GM12878 (cell line): ENCODE results near the gene CD248. TPM values are rescaled to one million over a fixed set of nuclear protein-coding genes. Genes with fewer than 3 reads are reported as not detected.

Source experiments
- ATAC-seq: fragments of 200-7000 bp; cut with Tn5 transposase; 3 replicates; pipeline ENCODE4 v1.9.1; 2020; ENCODE audit warnings: mild to moderate bottlenecking, moderate library complexity
- BruUV-seq: library from RNA; stranded (reverse); fragments of 400-500 nt; replicated peaks from 2 replicates; lab custom pipeline; 2021; lab: Mats Ljungman, UMichigan
- CTCF ChIA-PET: fragments of 300-600 bp; sonication (Branson Sonifier 250); formaldehyde crosslinking; extraction: SDS; loops from one replicate; lab custom pipeline; 2021; ENCODE audit warnings: inconsistent platforms; lab: Yijun Ruan, JAX
- POLR2A ChIA-PET: fragments of 350-600 bp; formaldehyde crosslinking; extraction: SDS; loops from one replicate; lab custom pipeline; 2021; ENCODE audit warnings: inconsistent platforms; lab: Charles Lee
- RAD21 ChIA-PET: fragments of 300-600 bp; sonication (Branson Sonifier 250); formaldehyde crosslinking; loops from one replicate; lab custom pipeline; 2023; ENCODE audit warnings: antibody characterized with exemption; ENCODE audit not compliant: unreplicated experiment; lab: Charles Lee
- SMC1A ChIA-PET: fragments of 300-600 bp; sonication (Branson Sonifier 250); formaldehyde crosslinking; loops from one replicate; lab custom pipeline; 2023; ENCODE audit not compliant: unreplicated experiment, uncharacterized antibody; lab: Charles Lee
- DNase-seq: peaks from one replicate; pipeline ENCODE4 v3.0.0-alpha.2; 2011; ENCODE audit warnings: low read depth, low spot score
- FAIRE-seq: peaks from 3 replicates; lab custom pipeline; 2011; peaks lifted over from hg19 to GRCh38; lab: Jason Lieb, UNC
- H2AFZ ChIP-seq: 2 replicates; pipeline ENCODE4 v1.6.0; 2011; ENCODE audit warnings: low read depth, low read length, control low read depth; ENCODE audit not compliant: control insufficient read depth
- H3K27ac ChIP-seq: 2 replicates; pipeline ENCODE4 v1.5.1; 2011; ENCODE audit warnings: control low read depth; ENCODE audit not compliant: control insufficient read depth, insufficient read depth
- H3K27me3 ChIP-seq, 2 experiments: replicated peaks in 1 of 2; 2 replicates each; pipeline versions ENCODE4 v1.6.0 to v1.6.1; 2011; ENCODE audit warnings: low read length in 1 of 2; ENCODE audit not compliant: control insufficient read depth in 2 of 2, insufficient read depth in 2 of 2
- H3K36me3 ChIP-seq, 2 experiments: 2 replicates each; pipeline ENCODE4 v1.5.1; 2011; ENCODE audit warnings: low read length in 1 of 2; ENCODE audit not compliant: control insufficient read depth in 2 of 2, insufficient read depth in 2 of 2
- H3K4me1 ChIP-seq: 2 replicates; pipeline ENCODE4 v1.6.1; 2011; ENCODE audit warnings: mild to moderate bottlenecking, low read length, moderate library complexity, mixed read lengths; ENCODE audit not compliant: control insufficient read depth, insufficient read depth
- H3K4me2 ChIP-seq: 2 replicates; pipeline ENCODE4 v1.6.0; 2011; ENCODE audit warnings: control low read depth; ENCODE audit not compliant: control insufficient read depth, insufficient read depth
- H3K4me3 ChIP-seq: fragments of 200-600 bp; sonication (generic); 2 replicates; pipeline ENCODE4 v1.5.1; 2016
- H3K79me2 ChIP-seq: 2 replicates; pipeline ENCODE4 v1.6.0; 2011; ENCODE audit warnings: low read length; ENCODE audit not compliant: control insufficient read depth, insufficient read depth
- H3K9ac ChIP-seq: 2 replicates; pipeline ENCODE4 v1.8.0; 2011; ENCODE audit warnings: low read length, control low read depth, mixed read lengths; ENCODE audit not compliant: control insufficient read depth, insufficient read depth
- H3K9me3 ChIP-seq: replicated peaks from 3 replicates; pipeline ENCODE4 v1.5.1; 2011; ENCODE audit warnings: mild to moderate bottlenecking, low read length; ENCODE audit not compliant: control insufficient read depth, insufficient read depth
- H4K20me1 ChIP-seq: 2 replicates; pipeline ENCODE4 v1.6.0; 2011; ENCODE audit not compliant: control insufficient read depth, insufficient read depth
- ATF7 ChIP-seq: fragments of 450-650 bp; IDR thresholded peaks from 2 replicates; pipeline ENCODE4 v1.6.1; 2016; ENCODE audit warnings: low read depth, mild to moderate bottlenecking
- E4F1 ChIP-seq: fragments of 450-650 bp; IDR thresholded peaks from 2 replicates; pipeline ENCODE4 v1.6.1; 2018; ENCODE audit warnings: borderline replicate concordance, mild to moderate bottlenecking; ENCODE audit not compliant: partially characterized antibody
- FOXK2 ChIP-seq: fragments of 450-650 bp; IDR thresholded peaks from 2 replicates; pipeline ENCODE4 v1.6.1; 2017; ENCODE audit warnings: mild to moderate bottlenecking, moderate library complexity
- GABPA ChIP-seq: IDR thresholded peaks from 2 replicates; pipeline ENCODE4 v1.6.1; 2014; ENCODE audit warnings: antibody characterized with exemption, low read depth, mild to moderate bottlenecking, inconsistent platforms
- IRF3 ChIP-seq: fragments of 450-650 bp; IDR thresholded peaks from 2 replicates; pipeline ENCODE4 v1.6.1; 2014; ENCODE audit warnings: mild to moderate bottlenecking
- MEF2B ChIP-seq: fragments of 450-650 bp; IDR thresholded peaks from 2 replicates; pipeline ENCODE4 v1.6.1; 2018; ENCODE audit warnings: mild to moderate bottlenecking, moderate library complexity; ENCODE audit not compliant: partially characterized antibody, poor library complexity, severe bottlenecking
- MTA2 ChIP-seq: fragments of 450-650 bp; IDR thresholded peaks from 2 replicates; pipeline ENCODE4 v1.6.1; 2016; ENCODE audit warnings: low read depth, mild to moderate bottlenecking, moderate library complexity
- NFYB ChIP-seq: IDR thresholded peaks from 2 replicates; pipeline ENCODE4 v1.6.1; 2011; ENCODE audit warnings: low read depth, mild to moderate bottlenecking, low read length, improper control_type of control experiment, moderate library complexity; ENCODE audit not compliant: insufficient read depth
- NRF1 ChIP-seq: conservative IDR thresholded peaks from 2 replicates; pipeline ENCODE4 v1.6.1; 2011; ENCODE audit warnings: mild to moderate bottlenecking, low read depth, low read length, improper control_type of control experiment
- POLR2A ChIP-seq: IDR thresholded peaks from 2 replicates; pipeline ENCODE4 v1.6.1; 2011; ENCODE audit warnings: low read depth, mild to moderate bottlenecking, low read length
- POU2F2 ChIP-seq: IDR thresholded peaks from 3 replicates; pipeline ENCODE4 v1.6.1; 2011; ENCODE audit warnings: low read depth, mild to moderate bottlenecking, low read length, borderline replicate concordance
- RB1 ChIP-seq: fragments of 450-650 bp; formaldehyde crosslinking; IDR thresholded peaks from 2 replicates; pipeline ENCODE4 v1.6.1; 2017; ENCODE audit warnings: mild to moderate bottlenecking, borderline replicate concordance
- REST ChIP-seq: IDR thresholded peaks from 2 replicates; pipeline ENCODE4 v1.6.1; 2012; ENCODE audit warnings: mild to moderate bottlenecking, low read depth, low read length
- TCF7 ChIP-seq: IDR thresholded peaks from 2 replicates; pipeline ENCODE4 v1.6.1; 2014; ENCODE audit warnings: antibody characterized with exemption, borderline replicate concordance
- ZNF217 ChIP-seq: fragments of 450-650 bp; IDR thresholded peaks from 2 replicates; pipeline ENCODE4 v1.6.1; 2017; ENCODE audit warnings: antibody characterized with exemption, mild to moderate bottlenecking
- WGBS: methylation state at CpG from one replicate; pipeline ENCODE4 v1.1.6; 2016; ENCODE audit warnings: low lambda C conversion rate; ENCODE audit not compliant: insufficient replicate concordance, insufficient coverage; ENCODE audit errors: missing lambda C conversion rate; 5-methylcytosine and 5-hydroxymethylcytosine counted together
- in situ Hi-C: fragments of 300-500 bp; cut with MboI; formaldehyde crosslinking; loops from 9 replicates; pipeline ENCODE4 v1.14.3; 2018; ENCODE audit warnings: mixed read lengths
- intact Hi-C: fragments of 100-400 bp; cut with micrococcal nuclease; formaldehyde crosslinking; loops from one replicate; pipeline ENCODE4 v1.14.2; 2022; ENCODE audit not compliant: unreplicated experiment
- polyA plus RNA-seq, 11 experiments: library from polyadenylated mRNA; depleted of rRNA in 4 of 11; unstranded in 6 of 11; stranded (reverse) in 5 of 11; fragments of >200 nt; fragmentation: Nextera tagmentation in 4 of 11; fragmentation: Illumina TruSeq in 1 of 11; extraction: Ambion mirVana in 4 of 11; extraction: Trizol in 1 of 11; gene quantifications; 1 replicate in 1 of 11; 2 replicates in 10 of 11; pipeline versions ENCODE4 v1.2.1 to v1.2.3, GENCODE V29; 2011 to 2016; ENCODE audit warnings: inconsistent platforms in 2 of 11, missing spikeins in 2 of 11, low read depth in 1 of 11
- total RNA-seq, 4 experiments: library from RNA; depleted of rRNA in 3 of 4; stranded (reverse); fragments of >200 nt in 3 of 4; fragmentation: Illumina TruSeq in 1 of 4; extraction: Trizol in 1 of 4; gene quantifications; 2 replicates each; pipeline versions ENCODE4 v1.2.1 to v1.2.3, GENCODE V29; 2013 to 2021

The CD248 gene
- total and polyA plus RNA-seq, 10 of the 15 experiments (the other 5 are each of a cell fraction or from before 2014, with no cell fraction given), result 0.10 to 0.21 (median 0.20) TPM; not detected in 7

GRCh38 chr11:66281776-66282467 is 34.9 kb downstream of the CD248 start (continued):
- TF ChIP-seq MEF2B (no peak), MTA2 (no peak), ATF7 (no peak), NRF1 (no peak), POU2F2 (no peak), NFYB (no peak), FOXK2 (no peak), IRF3 (no peak), POLR2A (no peak), GABPA (no peak), TCF7 (no peak), ZNF217 (no peak), RB1 (no peak)

- H3K27ac ChIP-seq, result no peak overlapping the region
- in situ Hi-C loops, result no loop called here
These were observed 35.8 kb downstream of the CD248 start for GRCh38 chr11:66281001-66281400.

More at GRCh38 chr11:66281001-66281400, 35.8 kb downstream of the CD248 start:
- H2AFZ ChIP-seq, result no peak overlapping the region
- no peaks in the 10 kb centered on the region for H3K79me2 ChIP-seq
- ChIA-PET RAD21 (interaction anchor here (1.7 to 2.2 kb wide), 2 partner anchors 13 to 59 kb away, joined by 9 to 11 read pairs; partner anchors contain the start of gene RAB1B), SMC1A (interaction anchor here (1.0 to 3.4 kb wide), 2 partner anchors 10 to 14 kb away, joined by 3 to 10 read pairs; partner anchors contain the start of gene RAB1B), POLR2A (interaction anchor here (1.0 to 2.0 kb wide), 3 partner anchors 8 to 13 kb away, joined by 4 to 7 read pairs (median 5); partner anchors contain the start of genes RAB1B and YIF1A), CTCF (interaction anchor here (0.8 to 3.3 kb wide), 5 partner anchors 7 to 160 kb away, joined by 3 to 29 read pairs (median 7); partner anchors contain the start of genes RIN1 and YIF1A)
- ATAC-seq, result no peak
- no peaks in the 10 kb centered on the region for H3K9me3 ChIP-seq
- no peak for DNase-seq
- no peak for FAIRE-seq
- no peaks in the 10 kb centered on the region; the same call in none of the 2 replicates for H4K20me1 ChIP-seq
- no peaks in the 10 kb centered on the region for H3K27me3 ChIP-seq
- no peak overlapping the region for H3K4me3 ChIP-seq
- 75% methylated on average over 6 of the region's 6 CpGs for WGBS
- intact Hi-C loops, result no loop called here
- H3K9ac ChIP-seq, result no peak overlapping the region
- peaks cover 12% of the 10 kb centered on the region for H3K4me1 ChIP-seq
- no TSS peak for BruUV-seq
- TF ChIP-seq REST, result no peak
- no peak for TF ChIP-seq E4F1
- no peak overlapping the region for H3K4me2 ChIP-seq
- H3K36me3 ChIP-seq, result peaks cover 0 to 5% of the 10 kb centered on the region in 2 experiments; a peak in 3 of 4 replicates
